ENCODE data around the gene FANCE.

DNA sequence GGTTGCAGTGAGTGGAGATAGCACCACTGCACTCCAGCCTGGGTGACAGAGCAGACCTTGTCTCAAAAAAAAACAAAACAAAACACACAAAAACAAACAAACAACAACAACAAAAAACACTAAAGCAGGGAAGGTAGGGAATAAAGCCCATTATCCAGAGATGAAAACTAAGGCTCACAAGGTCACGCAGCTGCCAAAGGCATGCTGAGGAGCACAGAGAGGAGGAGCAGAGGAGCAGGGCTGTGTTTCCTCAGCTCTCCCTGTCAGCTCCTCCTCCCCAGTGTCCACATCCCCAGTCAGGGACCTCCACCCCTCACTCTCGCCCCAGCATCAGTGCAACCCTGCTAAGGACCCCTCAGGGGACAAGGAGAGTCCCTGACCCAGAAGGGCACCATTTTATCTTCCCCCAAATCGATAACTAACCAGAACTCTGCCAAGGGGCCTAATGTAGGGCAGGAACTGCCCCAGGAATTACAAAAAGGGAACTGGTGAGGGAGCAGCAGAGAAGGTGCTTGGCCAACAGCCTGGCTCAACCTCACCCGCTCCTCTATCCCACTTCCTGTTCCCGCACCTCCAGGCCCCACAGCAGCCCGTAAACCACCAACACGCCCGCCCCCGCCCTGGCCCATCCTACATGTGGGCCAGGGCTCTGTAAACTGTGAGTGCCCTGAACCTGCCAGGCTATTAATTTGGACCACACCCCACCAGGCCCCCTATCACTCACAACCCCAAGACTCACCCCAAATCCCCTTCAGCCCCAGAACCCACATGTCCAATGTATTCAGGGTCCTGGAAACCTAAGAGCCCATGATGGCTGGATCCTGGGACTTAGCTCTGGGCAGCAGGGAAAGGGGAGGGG lies 35.7 kb downstream of the FANCE start:
- TF ChIP-seq CTCF (IDR thresholded peaks at IDR 0.05): no peak
- TF ChIP-seq EZH2 (IDR thresholded peaks at IDR 0.05): no peak
- TF ChIP-seq EZH2phosphoT487 (IDR thresholded peaks at IDR 0.05): no peak

Data from neural progenitor cell (in vitro differentiated cells).